Lung (tissue), 16 donors: ENCODE data around the gene ZNF559. TPM values are rescaled to one million over a fixed set of nuclear protein-coding genes. Genes with fewer than 3 reads are reported as not detected.
"Not testable (repeated sequence)": the region's sequence is repeated elsewhere in the genome, so short reads cannot be mapped to it uniquely, and the experiment has no call there.

Experiments used
- ATAC-seq: fragments of 200-7000 bp; cut with Tn5 transposase; one replicate; pipeline ENCODE4 v1.9.1; 2020; ENCODE audit warnings: moderate number of reproducible peaks; ENCODE audit not compliant: insufficient read depth, low FRiP score
- DNase-seq, 3 donors: peaks; one replicate each; pipeline ENCODE4 v3.0.0-alpha.2; 2013 to 2017
- H3K27ac ChIP-seq, 2 donors: one replicate each; pipeline ENCODE4 v1.5.1; 2013; ENCODE audit warnings: mild to moderate bottlenecking in 2 of 2, moderate library complexity in 2 of 2, control low read depth in 1 of 2, inconsistent platforms in 1 of 2, low read depth in 1 of 2, low read length in 1 of 2
- H3K27me3 ChIP-seq, 3 donors: one replicate each; pipeline ENCODE4 v1.5.1; 2013; ENCODE audit warnings: low read length in 2 of 3; ENCODE audit not compliant: control insufficient read depth in 3 of 3, insufficient read depth in 3 of 3
- H3K36me3 ChIP-seq, 4 donors: one replicate each; pipeline ENCODE4 v1.5.1; 2013; ENCODE audit warnings: low read length in 4 of 4, mild to moderate bottlenecking in 1 of 4, moderate library complexity in 1 of 4; ENCODE audit not compliant: control insufficient read depth in 4 of 4, insufficient read depth in 4 of 4
- H3K4me1 ChIP-seq, 5 donors: one replicate each; pipeline ENCODE4 v1.5.1; 2013; ENCODE audit warnings: low read length in 5 of 5, mild to moderate bottlenecking in 2 of 5, moderate library complexity in 1 of 5; ENCODE audit not compliant: control insufficient read depth in 5 of 5, insufficient read depth in 5 of 5
- H3K4me3 ChIP-seq: one replicate; pipeline ENCODE4 v1.5.1; 2013; ENCODE audit warnings: mild to moderate bottlenecking, control low read depth, moderate library complexity
- H3K9ac ChIP-seq, 2 donors: one replicate each; pipeline ENCODE4 v1.5.1; 2013; ENCODE audit warnings: low read length in 2 of 2, control low read depth in 1 of 2; ENCODE audit not compliant: insufficient read depth in 1 of 2
- H3K9me3 ChIP-seq, 4 donors: one replicate each; pipeline ENCODE4 v1.5.1; 2013; ENCODE audit warnings: low read length in 3 of 4, mild to moderate bottlenecking in 1 of 4, moderate library complexity in 1 of 4; ENCODE audit not compliant: control insufficient read depth in 4 of 4, insufficient read depth in 3 of 4
- WGBS, 2 donors: extraction: QIAGEN DNeasy Blood & Tissue Kit; methylation state at CpG; one replicate each; pipeline ENCODE4 v1.1.7; 2013; 5-methylcytosine and 5-hydroxymethylcytosine counted together
- long read RNA-seq, 5 donors: transcript quantifications; one replicate each; lab custom pipeline, GENCODE V29; 2026
- polyA plus RNA-seq, 2 donors: library from polyadenylated mRNA; stranded (reverse); fragments of 200-250 nt; gene quantifications; one replicate each; pipeline ENCODE4 v1.2.1, GENCODE V29; 2013
- total RNA-seq, 2 donors: library from RNA; depleted of rRNA in 1 of 2; stranded (reverse); fragments of >200 nt in 1 of 2; gene quantifications; one replicate each; pipeline ENCODE4 v1.2.1, GENCODE V29; 2014 to 2021
- TF ChIP-seq, protein P1 (sequence below): IDR thresholded peaks from 2 replicates; pipeline ENCODE4 v1.5.1; 2012; ENCODE audit warnings: mild to moderate bottlenecking; ENCODE audit errors: control extremely low read depth, extremely low read depth
- donor health status: control.
- donor health status: control.
- donor health status: Bipolar disorder and iron deficiency.
- donor health status: healthy.
- donor health status: DM: yes; HTN: yes; CAD: no.

Gene ZNF559
- total RNA-seq = 10 to 100 TPM; 13.5 to 57.9 TPM
- 10 to 100 TPM in 1 of 2 donors, 1 to 10 TPM in 1; 9.3 to 16.5 TPM for polyA plus RNA-seq
- long read RNA-seq, donor 1, partial matches to known transcripts = 22 of 22 reads
- long read RNA-seq, donor 1, other reads (novel, unspliced or antisense) = 0 of 22 reads
- long read RNA-seq, donor 2 = 0 reads
- long read RNA-seq, donor 3 = 0 reads
- long read RNA-seq, donor 4 = 0 reads
- long read RNA-seq, donor 5 = 0 reads

DNA sequence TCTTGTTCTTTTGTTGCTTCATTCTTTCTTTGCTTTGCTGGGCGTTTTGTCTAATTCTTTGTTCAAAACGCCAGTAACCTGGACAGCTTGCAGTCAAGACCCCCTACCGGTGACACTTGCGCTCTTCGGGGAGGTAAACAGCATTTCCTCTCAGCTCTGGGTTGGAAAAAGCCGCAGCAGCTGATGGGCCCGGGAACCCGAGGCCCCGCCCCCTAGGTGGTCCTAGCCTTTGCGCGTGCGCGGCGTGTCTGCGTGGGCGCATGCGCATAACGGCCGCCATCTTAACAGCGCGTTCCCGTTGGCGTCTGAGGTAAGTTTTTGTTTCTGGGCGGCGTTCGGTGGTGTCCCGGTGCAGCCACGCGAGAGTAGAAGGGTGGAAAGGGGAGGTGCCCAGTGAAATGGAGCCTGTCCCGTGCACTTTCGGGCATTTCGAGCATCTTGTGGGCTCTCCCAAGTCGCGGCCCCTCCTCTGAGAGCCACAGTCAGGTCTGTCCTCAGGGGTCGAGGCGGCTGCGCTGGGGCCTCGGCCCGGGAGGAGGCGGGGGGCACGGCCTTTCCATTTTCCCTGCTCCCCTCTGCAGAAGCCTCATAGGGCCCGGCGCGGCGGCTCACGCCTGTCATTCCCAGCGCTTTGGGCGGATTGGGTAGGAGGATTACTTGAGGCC, at the start of gene ZNF559:
Gene ZNF559 (plus strand): TSS at position 261 of the 665 bp plus-strand sequence. CDS start 14,371 bp downstream, outside the sequence.
- DNase-seq = peak; percentile 98
- Histone ChIP-seq H3K27me3 (no peaks in the 10 kb centered on the region), H3K27ac (peak within 1 kb of the TSS; percentile 93 to 94), H3K4me3 (peak within 1 kb of the TSS; percentile 96), H3K9ac (peak within 1 kb of the TSS; percentile 78 to 80), H3K4me1 (peaks cover 0 to 3% (median 0%) of the 10 kb centered on the region in 5 donors), H3K36me3 (peaks cover 0 to 24% (median 5%) of the 10 kb centered on the region in 4 donors), H3K9me3 (peaks cover 0 to 15% (median 5%) of the 10 kb centered on the region in 4 donors)
- TF ChIP-seq, protein P1, sequence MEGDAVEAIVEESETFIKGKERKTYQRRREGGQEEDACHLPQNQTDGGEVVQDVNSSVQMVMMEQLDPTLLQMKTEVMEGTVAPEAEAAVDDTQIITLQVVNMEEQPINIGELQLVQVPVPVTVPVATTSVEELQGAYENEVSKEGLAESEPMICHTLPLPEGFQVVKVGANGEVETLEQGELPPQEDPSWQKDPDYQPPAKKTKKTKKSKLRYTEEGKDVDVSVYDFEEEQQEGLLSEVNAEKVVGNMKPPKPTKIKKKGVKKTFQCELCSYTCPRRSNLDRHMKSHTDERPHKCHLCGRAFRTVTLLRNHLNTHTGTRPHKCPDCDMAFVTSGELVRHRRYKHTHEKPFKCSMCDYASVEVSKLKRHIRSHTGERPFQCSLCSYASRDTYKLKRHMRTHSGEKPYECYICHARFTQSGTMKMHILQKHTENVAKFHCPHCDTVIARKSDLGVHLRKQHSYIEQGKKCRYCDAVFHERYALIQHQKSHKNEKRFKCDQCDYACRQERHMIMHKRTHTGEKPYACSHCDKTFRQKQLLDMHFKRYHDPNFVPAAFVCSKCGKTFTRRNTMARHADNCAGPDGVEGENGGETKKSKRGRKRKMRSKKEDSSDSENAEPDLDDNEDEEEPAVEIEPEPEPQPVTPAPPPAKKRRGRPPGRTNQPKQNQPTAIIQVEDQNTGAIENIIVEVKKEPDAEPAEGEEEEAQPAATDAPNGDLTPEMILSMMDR = no peak
- ATAC-seq = peak; percentile 93
- 0 to 1% methylated on average over 48 of the region's 48 CpGs for WGBS, 2 donors

DNA sequence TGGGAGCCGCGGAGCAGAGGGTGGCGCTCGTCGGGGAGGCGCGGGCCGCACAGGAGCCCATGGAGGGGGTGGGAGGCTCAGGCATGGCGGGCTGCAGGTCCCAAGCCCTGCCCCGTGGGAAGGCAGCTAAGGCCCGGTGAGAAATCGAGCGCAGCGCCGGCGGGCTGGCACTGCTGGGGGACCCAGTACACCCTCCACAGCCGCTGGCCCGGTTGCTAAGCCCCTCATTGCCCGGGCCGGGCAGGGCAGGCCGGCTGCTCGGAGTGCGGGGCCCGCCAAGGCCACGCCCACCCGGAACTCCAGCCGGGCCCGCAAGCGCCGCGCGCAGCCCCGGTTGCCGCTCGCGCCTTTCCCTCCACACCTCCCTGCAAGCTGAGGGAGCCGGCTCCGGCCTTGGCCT, 40.5 kb upstream of the ZNF559 start:
- not testable (repeated sequence) for H3K27ac ChIP-seq, H3K36me3 ChIP-seq, H3K27me3 ChIP-seq, H3K9ac ChIP-seq, H3K4me3 ChIP-seq, ATAC-seq, H3K4me1 ChIP-seq
- WGBS, 2 donors = 9 to 15% methylated on average over 15 to 38 of the region's 38 CpGs
- DNase-seq = peak in 2 of 3 donors; percentile 14 to 15
- peaks cover 0 to 27% (median 1%) of the 10 kb centered on the region in 4 donors for H3K9me3 ChIP-seq

DNA sequence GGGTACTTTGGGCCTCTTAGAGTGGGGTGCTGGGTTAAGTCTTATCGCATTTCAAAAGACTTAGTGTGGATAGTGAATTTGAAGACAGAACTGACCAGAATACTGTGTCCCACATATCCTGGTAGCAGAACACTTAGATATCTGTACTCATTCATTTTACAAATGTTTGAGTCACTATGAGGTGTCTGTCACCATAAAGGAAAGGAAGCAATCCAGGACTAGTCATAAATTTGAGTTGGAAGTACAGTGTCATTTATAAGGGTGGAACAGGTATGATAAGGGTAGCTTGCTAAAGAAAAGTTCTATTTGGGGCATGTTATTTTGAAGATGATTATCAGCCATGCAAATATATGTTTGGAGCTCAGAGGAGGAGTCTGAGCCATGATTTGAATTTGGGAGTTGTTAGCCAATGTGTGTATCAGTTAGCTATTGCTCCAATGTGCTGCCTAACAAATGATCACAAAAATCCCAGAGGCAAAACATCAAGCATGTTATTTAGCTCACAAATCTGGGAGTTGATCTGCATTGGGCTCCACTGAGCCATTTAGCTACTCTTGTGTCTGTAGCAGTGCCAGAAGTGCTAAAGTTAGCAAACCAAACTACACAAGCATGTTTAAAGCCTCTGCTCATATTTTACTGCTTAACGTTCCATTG, 34.6 kb upstream of the ZNF559 start:
- no peak for DNase-seq
- 96 to 98% methylated on average over 2 of the region's 2 CpGs for WGBS, 2 donors
- TF ChIP-seq, protein P1 = no peak
- no peak for ATAC-seq
- H3K9me3 ChIP-seq = peaks cover 7 to 25% (median 21%) of the 10 kb centered on the region in 4 donors
- no peaks in the 10 kb centered on the region for H3K4me1 ChIP-seq
- no peak overlapping the region for H3K4me3 ChIP-seq
- peaks cover 3 to 25% (median 20%) of the 10 kb centered on the region in 4 donors for H3K36me3 ChIP-seq
- H3K27me3 ChIP-seq = no peaks in the 10 kb centered on the region
- no peak overlapping the region for H3K9ac ChIP-seq
- H3K27ac ChIP-seq = no peak overlapping the region

DNA sequence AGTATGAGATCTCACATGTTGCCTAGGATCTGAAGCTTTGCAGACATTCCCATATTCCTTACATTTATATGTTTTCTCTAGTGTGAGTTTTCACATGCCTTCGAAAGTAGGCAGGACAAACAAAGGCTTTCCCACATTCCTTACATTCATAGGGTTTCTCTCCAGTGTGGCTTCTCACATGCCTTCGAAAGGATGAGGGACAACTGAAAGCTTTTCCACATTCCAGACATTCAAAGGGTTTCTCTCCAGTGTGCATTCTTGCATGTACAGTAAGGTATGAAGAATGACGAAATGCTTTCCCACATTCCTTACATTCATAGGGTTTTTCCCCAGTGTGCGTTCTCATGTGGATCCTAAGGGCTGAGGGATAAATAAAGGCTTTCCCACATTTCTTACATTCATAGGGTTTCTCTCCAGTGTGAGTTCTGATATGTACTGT, 28.5 kb upstream of the ZNF559 start:
- no peak overlapping the region for H3K4me3 ChIP-seq
- peaks cover 26 to 66% (median 59%) of the 10 kb centered on the region in 4 donors for H3K36me3 ChIP-seq

More for the DNA sequence above, 28.5 kb upstream of the ZNF559 start:
- DNase-seq = no peak
- WGBS, 2 donors = 96 to 97% methylated on average over 4 of the region's 4 CpGs
- TF ChIP-seq, protein P1 = no peak
- H3K27me3 ChIP-seq = no peaks in the 10 kb centered on the region
- H3K9ac ChIP-seq = no peak overlapping the region
- no peak for ATAC-seq
- H3K4me1 ChIP-seq = no peaks in the 10 kb centered on the region
- H3K27ac ChIP-seq = no peak overlapping the region
- H3K9me3 ChIP-seq = peaks cover 32 to 49% (median 38%) of the 10 kb centered on the region in 4 donors
